ENCODE measurements around the gene ERLIN1.
"Not testable (repeated sequence)": the region's sequence is repeated elsewhere in the genome, so short reads cannot be mapped to it uniquely, and the experiment has no call there.

The ERLIN1 gene

GRCh38 chr10:100131571-100131970 is 54.3 kb downstream of the ERLIN1 start:
- DNase-seq = no peak

GRCh38 chr10:100130831-100131230 is 55.0 kb downstream of the ERLIN1 start:
- peak; percentile 34 for DNase-seq

- no peak for DNase-seq
Observed at GRCh38 chr10:100129424-100129823, 56.4 kb downstream of the ERLIN1 start.

- no peak for DNase-seq
Observed at GRCh38 chr10:100128951-100129350, 56.9 kb downstream of the ERLIN1 start.

GRCh38 chr10:100125335-100125734 is 60.5 kb downstream of the ERLIN1 start:
- not testable (repeated sequence) for DNase-seq

- no peak for DNase-seq
Observed at GRCh38 chr10:100124097-100124496, 61.7 kb downstream of the ERLIN1 start.

GRCh38 chr10:100122780-100123179 is 63.0 kb downstream of the ERLIN1 start:
- DNase-seq = no peak

- no peak for DNase-seq
Observed at GRCh38 chr10:100120550-100120949, 65.3 kb downstream of the ERLIN1 start.

DNA sequence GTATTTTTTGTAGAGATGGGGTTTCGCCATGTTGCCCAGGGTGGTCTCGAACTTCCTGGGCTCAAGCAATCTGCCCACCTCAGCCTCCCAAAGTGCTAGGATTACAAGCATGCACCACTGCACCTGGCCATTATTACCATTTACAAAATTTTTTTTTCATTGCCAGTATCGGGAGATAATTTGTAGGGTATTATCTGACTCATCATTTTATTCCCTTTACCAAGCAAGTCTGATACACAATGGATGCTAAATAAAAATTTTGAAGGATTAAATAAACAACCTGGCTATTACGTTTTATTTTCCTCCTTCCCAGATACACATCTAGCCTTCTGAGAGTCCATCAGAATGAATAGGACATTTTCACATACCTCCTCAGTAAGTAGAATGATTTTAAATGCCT is 66.1 kb downstream of the ERLIN1 start:
- no peak for DNase-seq

- peak; percentile 48 for DNase-seq
Observed at GRCh38 chr10:100114976-100115770, 70.7 kb downstream of the ERLIN1 start.

GRCh38 chr10:100114460-100114859 is 71.4 kb downstream of the ERLIN1 start:
- DNase-seq = no peak

- no peak for DNase-seq
Observed at GRCh38 chr10:100109670-100110069, 76.2 kb downstream of the ERLIN1 start.

DNA sequence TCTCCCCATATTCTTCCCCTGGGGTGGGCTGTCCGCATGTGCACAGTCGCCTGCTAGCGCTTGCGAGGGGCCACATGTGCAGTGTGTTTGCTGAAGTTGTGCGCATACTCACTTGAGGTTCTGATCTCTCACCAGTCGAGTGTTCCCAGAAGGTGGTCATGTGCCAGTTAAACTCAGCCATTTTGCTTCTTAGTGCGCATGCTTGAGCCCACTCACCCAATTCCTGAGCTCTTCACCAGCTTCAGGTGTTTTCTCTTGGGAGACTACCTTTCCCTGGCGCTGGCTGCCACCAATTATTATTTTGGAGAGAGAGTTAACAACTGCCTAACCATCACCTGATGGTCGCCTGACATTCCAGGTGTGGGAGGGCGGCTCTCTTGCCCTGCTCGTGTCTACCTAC is 79.0 kb downstream of the ERLIN1 start:
- DNase-seq = no peak

- no peak for DNase-seq
Observed at GRCh38 chr10:100104300-100104699, 81.5 kb downstream of the ERLIN1 start.

- no peak for DNase-seq
Observed at GRCh38 chr10:100103581-100103980, 82.2 kb downstream of the ERLIN1 start.

- DNase-seq = no peak
Observed at GRCh38 chr10:100101192-100102076, 84.4 kb downstream of the ERLIN1 start.

- DNase-seq = no peak
Observed at GRCh38 chr10:100100651-100101184, 85.1 kb downstream of the ERLIN1 start.

Data from left hindlimb (tissue), 1 donor.